Gastrocnemius medialis (tissue), 4 donors: ENCODE results near the gene KRT38.

ENCODE experiments used
- POLR2A ChIP-seq, 2 donors: fragments of 450-650 bp; IDR thresholded peaks; one replicate each; pipeline ENCODE4 v1.6.1; 2017; ENCODE audit warnings: antibody characterized with exemption in 2 of 2, mild to moderate bottlenecking in 2 of 2, moderate library complexity in 2 of 2
- TF ChIP-seq, protein P1 (sequence below), 5 experiments: fragments of 450-650 bp in 3 of 5; fragments of 200-600 bp in 2 of 5; sonication (generic) in 2 of 5; IDR thresholded peaks in 4 of 5; conservative IDR thresholded peaks in 1 of 5; 1 replicate in 4 of 5; 2 replicates in 1 of 5; pipeline ENCODE4 v1.5.1; 2016 to 2019; ENCODE audit warnings: antibody characterized with exemption in 5 of 5, mild to moderate bottlenecking in 3 of 5, moderate library complexity in 3 of 5

DNA sequence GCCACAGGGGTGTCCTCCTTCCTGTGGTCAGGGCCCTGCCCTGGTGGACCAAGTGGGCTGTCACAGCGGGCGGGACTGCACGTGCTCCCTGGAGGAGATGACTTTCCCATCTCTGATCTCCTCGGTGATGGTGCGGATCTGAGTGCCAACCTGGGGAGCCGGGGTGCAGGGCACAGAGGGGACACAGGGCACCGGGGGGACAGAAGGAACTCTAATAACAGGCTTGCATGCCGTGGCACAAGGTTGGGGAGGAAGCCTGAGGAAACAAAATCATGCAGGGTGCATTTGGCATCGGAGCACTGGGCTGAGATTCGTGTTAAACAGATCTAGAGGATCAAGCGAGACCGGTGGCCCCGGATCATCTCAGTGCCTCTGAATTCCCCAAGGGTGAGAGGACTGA is 45.5 kb upstream of the KRT38 start:
- no peak for TF ChIP-seq POLR2A (IDR thresholded peaks at IDR 0.05)
- TF ChIP-seq, protein P1, sequence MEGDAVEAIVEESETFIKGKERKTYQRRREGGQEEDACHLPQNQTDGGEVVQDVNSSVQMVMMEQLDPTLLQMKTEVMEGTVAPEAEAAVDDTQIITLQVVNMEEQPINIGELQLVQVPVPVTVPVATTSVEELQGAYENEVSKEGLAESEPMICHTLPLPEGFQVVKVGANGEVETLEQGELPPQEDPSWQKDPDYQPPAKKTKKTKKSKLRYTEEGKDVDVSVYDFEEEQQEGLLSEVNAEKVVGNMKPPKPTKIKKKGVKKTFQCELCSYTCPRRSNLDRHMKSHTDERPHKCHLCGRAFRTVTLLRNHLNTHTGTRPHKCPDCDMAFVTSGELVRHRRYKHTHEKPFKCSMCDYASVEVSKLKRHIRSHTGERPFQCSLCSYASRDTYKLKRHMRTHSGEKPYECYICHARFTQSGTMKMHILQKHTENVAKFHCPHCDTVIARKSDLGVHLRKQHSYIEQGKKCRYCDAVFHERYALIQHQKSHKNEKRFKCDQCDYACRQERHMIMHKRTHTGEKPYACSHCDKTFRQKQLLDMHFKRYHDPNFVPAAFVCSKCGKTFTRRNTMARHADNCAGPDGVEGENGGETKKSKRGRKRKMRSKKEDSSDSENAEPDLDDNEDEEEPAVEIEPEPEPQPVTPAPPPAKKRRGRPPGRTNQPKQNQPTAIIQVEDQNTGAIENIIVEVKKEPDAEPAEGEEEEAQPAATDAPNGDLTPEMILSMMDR (IDR thresholded peaks at IDR 0.05 in 4 of 5, conservative IDR thresholded peaks at IDR 0.05 in 1 of 5): no peak
